HG02759 (cell line): ENCODE measurements around the gene GALR1.

Experiments used
- ATAC-seq: cut with Tn5 transposase; IDR thresholded peaks from one replicate; pipeline ENCODE4 v1.9.1; 2021; ENCODE audit warnings: mild to moderate bottlenecking, moderate library complexity; ENCODE audit not compliant: unreplicated experiment

Gene GALR1

GRCh38 chr18:77316641-77317040 is 67.0 kb downstream of the GALR1 start:
- no peak for ATAC-seq

- ATAC-seq, result no peak
Observed at GRCh38 chr18:77320971-77321559, 71.4 kb downstream of the GALR1 start.

- no peak for ATAC-seq
Observed at GRCh38 chr18:77321823-77322805, 72.5 kb downstream of the GALR1 start.

GRCh38 chr18:77323640-77324299 is 74.1 kb downstream of the GALR1 start:
- no peak for ATAC-seq
